GM21360 (cell line): ENCODE data around the gene MEAK7.

Source experiments
- ATAC-seq: cut with Tn5 transposase; IDR thresholded peaks from one replicate; pipeline ENCODE4 v1.9.1; 2021; ENCODE audit warnings: mild to moderate bottlenecking, moderate library complexity; ENCODE audit not compliant: unreplicated experiment

MEAK7 gene

GRCh38 chr16:84496991-84497390, 7.5 kb downstream of the MEAK7 start:
- no peak for ATAC-seq

DNA sequence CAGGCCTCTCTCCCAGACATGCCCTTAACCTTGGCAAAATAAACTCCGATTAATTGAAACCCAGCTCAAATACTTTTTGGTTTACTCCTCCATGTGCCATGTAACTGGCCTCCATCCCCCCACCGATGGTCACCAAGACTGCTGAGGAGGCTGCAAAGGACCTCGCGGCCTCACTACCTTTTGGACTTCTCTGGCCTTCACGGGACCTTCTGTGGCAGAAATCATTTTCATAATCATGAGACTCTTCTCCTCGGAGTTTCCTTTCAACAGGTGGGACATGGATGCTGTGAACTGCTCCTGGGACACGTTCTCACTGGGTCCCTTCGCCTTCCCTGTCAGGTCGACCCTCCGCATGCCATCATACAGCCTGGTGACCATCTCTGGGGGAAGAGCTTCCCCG, 9.0 kb downstream of the MEAK7 start:
- no peak for ATAC-seq

GRCh38 chr16:84489131-84489530, 15.3 kb downstream of the MEAK7 start:
- no peak for ATAC-seq

GRCh38 chr16:84487358-84487757, 17.1 kb downstream of the MEAK7 start:
- ATAC-seq = no peak

DNA sequence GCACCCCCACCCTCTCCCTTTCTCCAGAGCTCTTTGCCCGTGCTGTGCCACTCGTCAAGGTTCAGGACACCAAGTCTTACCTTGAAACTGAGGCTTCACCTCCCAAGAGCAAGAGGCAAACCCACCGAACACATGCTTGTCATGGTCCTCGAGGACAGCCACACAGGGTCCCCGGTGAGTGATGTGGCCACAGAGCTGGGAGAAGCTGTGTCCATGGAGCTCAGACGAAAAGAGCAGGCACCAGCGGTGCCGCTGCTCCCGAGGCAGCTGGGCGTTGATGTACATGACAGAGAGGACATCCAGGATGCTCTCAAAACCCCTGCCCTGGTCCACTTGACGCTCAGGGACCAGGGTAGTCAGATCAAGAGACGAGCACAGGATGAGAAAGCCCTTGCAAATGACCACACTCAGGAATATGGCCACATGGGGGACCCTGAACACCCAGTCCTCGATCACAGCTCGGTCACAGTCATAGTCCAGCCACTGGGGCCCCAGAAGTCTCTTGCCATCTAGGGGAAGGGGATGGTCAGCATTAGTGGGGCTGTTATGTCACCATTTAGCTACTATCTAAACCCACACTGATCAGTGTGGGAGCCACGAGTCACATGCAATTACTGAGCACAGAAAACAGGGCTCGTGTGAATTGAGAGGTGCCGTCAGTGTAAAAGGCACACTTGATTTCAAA, 17.8 kb downstream of the MEAK7 start:
- no peak for ATAC-seq

DNA sequence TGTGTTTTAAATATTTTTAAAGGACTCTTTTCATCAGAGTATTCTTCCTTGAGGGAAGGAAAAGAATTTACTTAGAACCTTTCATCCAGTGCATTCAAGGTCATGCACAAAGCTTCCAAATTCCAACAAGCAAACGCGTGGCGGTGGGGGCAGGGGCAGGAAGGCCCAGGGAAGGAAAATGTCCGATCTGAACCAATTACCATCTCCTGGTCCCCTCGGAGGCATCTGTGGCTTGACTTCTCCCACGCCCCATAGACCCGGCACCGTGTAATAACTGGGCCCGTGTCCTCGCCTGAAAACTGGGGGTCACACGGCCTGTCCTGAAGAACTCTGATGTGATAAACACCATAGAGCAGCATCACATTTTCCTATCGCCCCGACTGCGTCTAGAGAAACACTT, 18.3 kb downstream of the MEAK7 start:
- no peak for ATAC-seq

GRCh38 chr16:84485255-84486010, 19.0 kb downstream of the MEAK7 start:
- no peak for ATAC-seq

DNA sequence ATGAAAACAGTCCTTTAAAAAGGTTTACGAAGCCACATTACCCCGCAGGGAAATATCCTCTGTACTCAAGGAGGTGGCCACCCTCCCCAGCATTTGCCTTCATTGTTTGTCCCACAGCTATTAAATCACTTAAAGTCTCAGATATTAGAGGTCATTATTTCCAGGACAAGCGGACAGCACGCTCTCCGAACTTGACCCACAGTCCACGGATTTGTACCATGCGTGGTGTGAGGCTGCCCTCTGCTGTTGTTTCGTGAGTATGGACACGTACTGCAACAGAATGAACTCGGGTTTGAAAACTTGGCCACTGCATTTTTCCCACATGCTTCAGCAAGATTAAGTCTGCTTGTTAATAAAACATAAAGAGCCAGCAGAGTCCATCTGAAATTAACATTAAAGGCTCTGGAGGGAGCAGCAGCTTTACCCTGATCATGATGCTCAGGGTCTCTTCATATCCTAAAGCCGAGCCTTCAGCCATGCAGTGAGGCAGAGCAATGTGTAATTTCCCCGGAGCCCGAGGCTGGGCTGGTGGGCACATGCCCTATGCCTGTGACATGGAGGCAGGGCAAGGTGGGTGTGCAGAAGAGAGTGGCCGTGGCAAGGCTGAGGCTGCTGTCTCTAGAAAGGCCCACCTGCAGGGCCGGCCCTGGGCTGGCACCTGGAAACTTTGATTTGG, 19.7 kb downstream of the MEAK7 start:
- ATAC-seq = no peak

GRCh38 chr16:84483882-84484565, 20.4 kb downstream of the MEAK7 start:
- ATAC-seq = no peak

DNA sequence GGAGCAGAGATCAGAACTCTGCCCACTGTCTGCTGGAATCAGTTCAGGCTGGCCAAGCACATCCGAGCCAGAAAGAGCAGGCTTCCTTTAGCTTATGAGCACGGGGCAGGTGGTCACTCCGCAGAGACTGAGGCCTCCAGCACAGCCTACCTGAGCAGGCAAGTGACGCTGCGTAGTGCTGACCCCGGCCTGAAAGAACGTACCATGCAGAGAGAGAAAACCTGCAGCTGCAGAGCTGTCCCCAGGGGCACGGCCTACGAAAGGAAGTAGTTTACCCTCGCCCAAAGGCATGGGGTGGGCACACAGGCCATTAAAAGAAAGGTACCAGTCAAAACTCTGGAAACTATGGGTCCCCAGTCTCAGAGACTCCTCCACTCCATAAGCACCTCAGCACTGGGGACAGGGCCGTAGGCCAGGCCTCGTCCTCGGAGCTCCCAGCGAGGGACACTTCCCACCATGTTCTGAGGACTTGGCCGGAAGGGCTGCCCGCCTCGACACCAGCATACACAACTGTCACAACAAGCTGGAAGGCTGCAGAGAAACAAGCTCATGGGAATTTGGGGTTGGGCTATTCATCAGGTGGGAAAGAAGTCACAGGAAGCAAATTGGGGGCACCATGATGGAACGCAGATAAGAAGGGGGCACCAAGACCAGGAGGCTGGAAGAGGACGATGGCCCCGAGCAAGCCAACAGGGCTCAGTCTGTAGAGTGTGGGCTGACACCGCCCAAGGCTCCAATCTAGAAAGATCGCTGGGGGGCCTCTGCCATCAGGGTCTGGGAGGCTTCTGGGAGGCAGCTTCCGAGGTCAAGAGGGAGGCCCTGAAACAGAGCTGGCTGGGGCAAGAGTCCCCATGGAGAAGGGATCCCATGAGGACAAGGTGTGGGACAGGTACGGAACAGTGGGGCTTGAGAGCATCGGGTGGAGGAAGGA, 21.2 kb downstream of the MEAK7 start:
- ATAC-seq = no peak

DNA sequence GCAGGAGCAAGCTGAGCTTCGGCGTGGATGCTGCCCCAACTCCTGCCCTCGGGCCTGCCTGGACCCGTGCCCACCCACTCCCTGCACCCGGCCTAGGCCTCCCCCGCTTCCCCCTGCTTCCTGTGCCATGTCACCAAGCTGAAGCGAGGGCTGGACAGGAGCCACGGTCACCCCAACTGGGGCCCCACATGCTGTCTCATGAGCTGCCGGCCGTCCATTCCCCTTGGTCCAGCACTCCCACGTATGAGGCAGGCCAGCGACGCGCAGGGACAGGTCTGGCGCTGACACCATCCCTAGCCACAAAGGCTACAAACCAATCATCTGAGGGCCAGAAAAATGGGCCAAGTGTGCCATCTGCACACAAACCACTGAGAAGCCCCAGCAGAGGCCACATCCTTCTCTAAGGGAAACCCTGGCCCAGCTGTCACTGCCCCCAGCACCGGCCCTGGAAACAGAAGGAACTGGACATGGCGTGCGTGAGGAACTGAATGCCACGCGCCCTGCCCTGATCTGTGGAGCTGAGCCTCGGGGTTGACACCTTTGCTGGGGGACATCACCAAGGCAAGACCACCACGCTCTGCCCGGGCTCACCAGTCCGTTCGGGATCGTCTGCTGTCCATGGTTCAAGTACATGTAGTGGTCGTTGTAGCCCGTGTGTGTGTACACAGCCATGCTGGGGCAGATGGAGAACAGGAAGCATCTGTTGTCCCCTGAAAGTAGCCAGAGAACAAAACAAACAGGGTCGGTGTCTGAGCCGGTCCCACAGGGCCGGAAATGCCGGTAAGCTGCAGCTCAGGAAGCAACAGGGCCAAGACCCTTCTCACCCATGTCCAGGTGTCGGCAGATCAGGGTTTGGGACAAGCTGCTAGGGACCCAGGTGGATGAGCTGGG, 22.2 kb downstream of the MEAK7 start:
- no peak for ATAC-seq

GRCh38 chr16:84481051-84481735, 23.3 kb downstream of the MEAK7 start:
- ATAC-seq = no peak

GRCh38 chr16:84479716-84480450, 24.6 kb downstream of the MEAK7 start:
- no peak for ATAC-seq

DNA sequence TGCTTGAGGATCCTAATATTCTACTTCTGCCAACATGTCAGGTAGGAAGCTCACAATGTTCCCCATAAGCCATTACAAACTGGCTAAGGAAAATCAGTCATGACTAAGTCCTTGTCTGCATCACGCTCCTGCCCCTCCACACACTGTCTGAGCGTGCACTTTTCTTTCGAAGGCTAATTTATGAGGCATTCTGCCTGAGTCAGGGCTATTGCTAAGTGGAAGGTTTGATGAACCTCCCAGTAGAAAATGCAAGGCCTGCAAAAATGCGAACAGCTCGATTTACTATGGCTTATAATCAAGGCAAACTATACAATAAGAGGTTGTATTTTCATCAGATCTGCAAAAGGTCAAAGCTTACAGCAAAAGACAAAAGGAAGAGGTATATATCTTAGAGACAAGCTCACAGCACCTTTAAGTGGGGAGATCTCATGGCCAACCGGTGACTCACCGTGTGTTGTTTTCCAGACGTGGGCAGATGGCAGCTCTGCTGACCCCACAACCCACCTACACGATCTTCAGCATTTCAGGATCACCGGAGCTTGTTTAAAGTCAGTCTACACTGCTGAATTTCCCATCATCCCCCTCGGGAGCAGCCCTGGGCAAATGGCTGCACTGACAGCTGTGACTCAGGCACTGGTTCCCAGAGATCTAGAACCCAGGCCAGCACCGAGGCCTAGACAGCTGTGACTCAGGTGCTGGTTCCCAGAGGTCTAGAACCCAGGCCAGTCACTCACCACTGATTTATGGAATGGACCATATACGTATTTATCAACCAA, 26.1 kb downstream of the MEAK7 start:
- no peak for ATAC-seq

- ATAC-seq = no peak
Measured at GRCh38 chr16:84477661-84478060, 26.8 kb downstream of the MEAK7 start.

DNA sequence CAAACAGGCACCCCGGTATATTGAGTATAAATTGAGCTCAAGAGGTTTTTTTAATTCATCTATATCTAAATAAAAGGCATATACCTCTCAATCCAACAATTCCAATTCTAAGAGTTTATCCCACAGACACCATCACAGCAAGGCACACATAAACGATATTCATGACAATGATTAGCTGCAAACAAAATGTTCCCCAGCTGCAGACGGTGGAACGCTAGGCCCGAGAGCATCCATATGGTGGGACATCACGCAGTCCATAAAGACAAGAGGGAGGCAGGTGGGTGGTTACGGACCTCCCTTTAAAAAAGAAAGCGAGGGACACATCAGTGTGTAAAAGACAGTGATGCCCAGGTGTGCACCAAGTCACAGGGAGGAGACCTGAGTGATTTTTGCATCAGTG, 28.1 kb downstream of the MEAK7 start:
- ATAC-seq = no peak

GRCh38 chr16:84475643-84476240, 28.7 kb downstream of the MEAK7 start:
- ATAC-seq = no peak
